Renal pelvis (tissue), 4 donors: ENCODE data around the gene APAF1. TPM values are rescaled to one million over a fixed set of nuclear protein-coding genes. Genes with fewer than 3 reads are reported as not detected.
"Not testable (repeated sequence)": the region's sequence is repeated elsewhere in the genome, so short reads cannot be mapped to it uniquely, and the experiment has no call there.

Experiments
- DNase-seq: peaks from one replicate; pipeline ENCODE4 v3.0.0-alpha.2; 2013
- polyA plus RNA-seq, 3 donors: library from polyadenylated mRNA; unstranded; fragments of 120-200 nt; gene quantifications; one replicate each; pipeline ENCODE4 v1.2.1, GENCODE V29; 2013; ENCODE audit not compliant: insufficient read length in 3 of 3

Gene APAF1
- polyA plus RNA-seq, 3 donors: 27.9 to 33.4 (median 29.7) TPM

- no peak for DNase-seq
These were observed 109.0 kb downstream of the APAF1 start for GRCh38 chr12:98754095-98754494.

GRCh38 chr12:98755855-98756254 lies 110.8 kb downstream of the APAF1 start:
- not testable (repeated sequence) for DNase-seq

GRCh38 chr12:98757455-98757854 lies 112.4 kb downstream of the APAF1 start:
- DNase-seq: no peak

- no peak for DNase-seq
These were observed 113.2 kb downstream of the APAF1 start for GRCh38 chr12:98758331-98758730.

DNA sequence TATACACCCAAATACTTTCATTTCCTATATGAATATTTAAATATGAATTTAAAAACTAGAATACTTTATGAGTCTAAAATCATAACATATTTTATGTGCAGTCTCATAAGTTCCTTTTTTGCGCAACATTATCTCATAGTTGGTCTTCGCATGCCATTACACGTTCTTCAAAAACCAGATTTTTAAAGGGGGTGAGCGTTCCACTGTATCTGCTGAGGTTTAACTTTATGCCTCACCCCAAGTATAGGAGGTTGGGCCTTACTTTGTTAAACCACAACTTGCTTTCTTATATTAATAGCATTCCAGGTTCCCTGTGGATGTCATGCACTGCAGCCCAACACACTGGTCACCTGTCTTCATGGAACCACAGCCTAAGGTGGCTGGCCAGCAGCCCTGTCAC lies 118.6 kb downstream of the APAF1 start:
- no peak for DNase-seq

DNA sequence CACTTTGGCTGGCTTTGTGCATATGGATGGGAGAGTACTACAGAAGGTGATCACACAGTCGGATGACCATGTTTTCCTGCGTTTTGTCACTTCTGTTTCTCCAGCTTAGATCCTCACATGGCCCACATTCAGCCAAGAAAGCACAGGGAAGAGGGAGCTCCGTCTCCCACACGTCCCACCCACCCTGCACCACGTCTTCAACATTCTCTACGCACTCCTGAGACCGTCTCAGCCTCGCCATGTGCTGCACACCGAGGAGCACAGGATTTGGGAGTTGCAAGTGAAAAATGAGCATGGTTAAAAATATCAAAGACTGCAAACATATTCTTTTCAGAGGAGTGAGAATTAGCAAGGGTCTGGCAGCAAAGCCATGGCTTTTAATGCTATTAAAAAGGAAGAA lies 122.2 kb downstream of the APAF1 start:
- DNase-seq: no peak

DNA sequence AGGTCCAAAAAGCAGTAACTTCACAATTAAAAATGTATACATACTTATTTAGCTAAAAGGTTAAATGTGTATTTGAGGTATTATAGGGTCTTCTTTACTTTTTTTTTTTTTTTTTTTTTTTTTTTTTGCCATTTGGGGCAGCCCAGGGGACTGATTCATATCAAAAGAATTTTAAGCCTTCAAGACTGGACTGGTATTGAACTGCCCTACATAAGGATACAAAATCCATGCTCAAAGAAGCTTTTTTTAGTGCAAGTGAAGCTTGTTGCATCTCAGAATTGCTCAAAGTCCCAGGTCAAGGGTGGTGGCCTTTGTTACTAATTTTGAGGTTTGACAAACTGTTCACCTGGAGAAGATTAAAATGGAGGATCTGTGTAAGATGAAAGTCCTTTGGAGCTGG lies 124.0 kb downstream of the APAF1 start:
- no peak for DNase-seq

- DNase-seq: no peak
These were observed 125.1 kb downstream of the APAF1 start for GRCh38 chr12:98770230-98770629.

DNA sequence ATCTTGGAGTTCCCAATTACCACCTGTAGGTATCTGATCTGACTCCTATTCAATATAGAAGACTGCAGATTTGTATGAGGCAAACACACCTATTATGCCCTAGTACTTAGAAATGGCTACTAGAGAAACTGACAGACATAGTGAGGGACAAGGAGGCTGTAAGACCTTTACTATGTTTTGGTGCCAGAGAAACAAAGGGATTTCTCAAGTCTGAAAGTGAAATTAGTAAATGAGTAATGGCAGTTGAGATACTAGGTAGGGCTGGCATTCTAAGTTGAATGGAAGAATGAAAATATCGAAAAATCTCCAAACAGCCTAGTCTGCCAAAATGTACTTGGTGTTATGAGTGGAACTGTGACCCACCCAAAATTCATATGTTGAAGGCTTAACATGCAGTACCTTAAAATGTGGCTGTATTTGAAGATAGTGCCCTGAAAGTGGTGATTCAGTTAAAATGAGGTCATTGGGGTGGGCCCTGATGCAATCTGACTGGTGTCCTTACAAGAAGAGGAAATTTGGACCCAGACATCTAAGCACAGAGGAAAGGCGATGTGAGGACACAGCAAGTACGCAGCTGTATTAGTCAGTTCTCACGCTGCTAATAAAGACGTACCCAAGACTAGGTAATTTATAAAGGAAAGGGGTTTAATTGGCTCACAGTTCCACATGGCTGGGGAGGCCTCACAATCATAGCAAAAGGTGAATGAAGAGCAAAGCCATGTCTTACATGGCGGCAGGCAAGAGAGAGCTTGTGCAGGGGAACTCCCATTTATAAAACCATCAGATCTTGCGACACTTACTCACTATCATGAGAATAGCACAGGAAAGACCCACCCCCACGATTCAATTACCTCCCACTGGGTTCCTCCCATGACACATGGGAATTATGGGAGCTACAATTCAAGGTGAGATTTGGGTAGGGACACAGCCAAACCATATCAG lies 127.0 kb downstream of the APAF1 start:
- DNase-seq: no peak

GRCh38 chr12:98772818-98773217 lies 127.7 kb downstream of the APAF1 start:
- DNase-seq: no peak

DNA sequence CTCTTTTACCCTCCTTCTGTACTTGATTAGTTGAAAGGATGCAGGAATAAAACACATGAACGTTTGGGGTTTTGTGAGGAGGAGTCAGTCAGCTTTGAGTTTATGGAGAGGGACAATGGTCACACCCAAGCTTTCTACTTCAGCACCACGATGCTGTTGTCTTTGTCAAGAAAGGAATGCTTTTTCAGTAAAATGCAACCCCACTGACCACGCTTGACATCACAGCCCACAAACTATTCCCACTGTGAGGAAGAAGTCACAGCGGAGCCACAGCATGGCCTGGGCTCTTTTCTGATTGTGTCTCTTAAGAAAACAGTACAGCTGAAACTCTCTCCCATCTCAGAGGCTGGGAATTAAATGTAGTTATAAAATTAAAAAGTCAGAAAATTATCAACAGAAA lies 135.2 kb downstream of the APAF1 start:
- no peak for DNase-seq

DNA sequence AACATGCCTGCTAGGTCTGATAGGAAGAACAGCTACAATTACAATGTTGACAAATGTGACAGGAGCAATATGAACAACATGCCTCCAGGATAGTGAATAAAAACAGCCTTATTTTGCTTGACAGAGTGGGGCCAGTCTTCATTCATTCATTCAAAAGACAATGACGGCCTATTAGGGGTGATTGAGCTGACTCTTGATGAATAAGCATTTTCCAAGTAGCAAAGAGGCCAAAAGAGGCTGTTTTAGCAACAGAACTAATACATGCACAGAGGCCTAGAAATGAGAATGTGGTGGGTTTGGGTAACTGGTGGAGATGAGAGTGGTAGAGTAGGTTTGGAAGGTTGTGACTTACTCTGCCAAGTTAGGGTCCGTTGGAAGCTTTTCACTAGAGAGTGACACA lies 138.3 kb downstream of the APAF1 start:
- no peak for DNase-seq

Other genes starting within 250 kb of the APAF1 start
- gene TMPO, start 129.7 kb upstream of the APAF1 start, polyA plus RNA-seq: 100 to 1,000 TPM; 185 to 189 (median 188) TPM
- gene SLC25A3, start 51.6 kb upstream of the APAF1 start, polyA plus RNA-seq: 100 to 1,000 TPM; 577 to 688 (median 657) TPM
- gene IKBIP, start 502 bp upstream of the APAF1 start, polyA plus RNA-seq: 10 to 100 TPM; 21.3 to 24.2 (median 24.0) TPM